GM18951 (cell line): ENCODE results near the gene SEPTIN10.
"Not testable (repeated sequence)": the region's sequence is repeated elsewhere in the genome, so short reads cannot be mapped to it uniquely, and the experiment has no call there.

Source experiments
- POLR2A ChIP-seq: IDR thresholded peaks from 4 replicates; pipeline ENCODE4 v1.6.1; 2011; ENCODE audit warnings: mild to moderate bottlenecking; ENCODE audit not compliant: insufficient read length, insufficient read depth; ENCODE audit errors: extremely low read depth
- in situ Hi-C: fragments of 300-500 bp; cut with MboI; formaldehyde crosslinking; loops from one replicate; pipeline ENCODE4 v1.12.0; 2022; ENCODE audit warnings: low sequenced_read_pairs, mixed read lengths, inconsistent platforms; ENCODE audit not compliant: unreplicated experiment

SEPTIN10 gene

GRCh38 chr2:109558076-109558882, 55.5 kb downstream of the SEPTIN10 start:
- in situ Hi-C loops, result no loop called here
- no peak for TF ChIP-seq POLR2A

- TF ChIP-seq POLR2A, result no peak
- in situ Hi-C loops, result no loop called here
These were observed 56.5 kb downstream of the SEPTIN10 start for GRCh38 chr2:109557309-109557708.

GRCh38 chr2:109555346-109555900, 58.3 kb downstream of the SEPTIN10 start:
- no peak for TF ChIP-seq POLR2A
- in situ Hi-C loops, result no loop called here

GRCh38 chr2:109554758-109555157, 59.0 kb downstream of the SEPTIN10 start:
- in situ Hi-C loops, result no loop called here
- no peak for TF ChIP-seq POLR2A

- in situ Hi-C loops, result no loop called here
- no peak for TF ChIP-seq POLR2A
These were observed 64.7 kb downstream of the SEPTIN10 start for GRCh38 chr2:109549016-109549590.

GRCh38 chr2:109547280-109547679, 66.5 kb downstream of the SEPTIN10 start:
- TF ChIP-seq POLR2A, result no peak

GRCh38 chr2:109545828-109546713, 67.7 kb downstream of the SEPTIN10 start:
- in situ Hi-C loops, result no loop called here
- no peak for TF ChIP-seq POLR2A

More at GRCh38 chr2:109547280-109547679, 66.5 kb downstream of the SEPTIN10 start:
- in situ Hi-C loops, result no loop called here

- TF ChIP-seq POLR2A, result no peak
- in situ Hi-C loops, result no loop called here
These were observed 71.4 kb downstream of the SEPTIN10 start for GRCh38 chr2:109542384-109542783.

GRCh38 chr2:109538546-109538945, 75.2 kb downstream of the SEPTIN10 start:
- no peak for TF ChIP-seq POLR2A

GRCh38 chr2:109537565-109538222, 76.1 kb downstream of the SEPTIN10 start:
- no peak for TF ChIP-seq POLR2A
- in situ Hi-C loops, result no loop called here

More at GRCh38 chr2:109538546-109538945, 75.2 kb downstream of the SEPTIN10 start:
- in situ Hi-C loops, result no loop called here

GRCh38 chr2:109536556-109536955, 77.2 kb downstream of the SEPTIN10 start:
- in situ Hi-C loops, result not testable (repeated sequence)

GRCh38 chr2:109535217-109535946, 78.4 kb downstream of the SEPTIN10 start:
- no peak for TF ChIP-seq POLR2A
- in situ Hi-C loops, result no loop called here
